Transverse colon (tissue), 4 donors: ENCODE measurements around the gene TMPRSS9. TPM values are rescaled to one million over a fixed set of nuclear protein-coding genes. Genes with fewer than 3 reads are reported as not detected.

Experiments
- DNase-seq: peaks from one replicate; pipeline ENCODE4 v3.0.0-alpha.2; 2019
- H3K27ac ChIP-seq, 4 donors: fragments of 200-600 bp; sonication (generic); 2 replicates each; pipeline ENCODE4 v1.5.1; 2016 to 2018; ENCODE audit warnings: inconsistent platforms in 4 of 4
- H3K27me3 ChIP-seq: fragments of 200-600 bp; sonication (generic); 2 replicates; pipeline ENCODE4 v1.5.1; 2017; ENCODE audit warnings: inconsistent platforms
- H3K36me3 ChIP-seq, 4 donors: fragments of 200-600 bp; sonication (generic); 2 replicates each; pipeline ENCODE4 v1.5.1; 2017 to 2019; ENCODE audit warnings: inconsistent platforms in 4 of 4
- H3K4me1 ChIP-seq, 4 donors: fragments of 200-600 bp; sonication (generic); 2 replicates each; pipeline ENCODE4 v1.5.1; 2017 to 2020; ENCODE audit warnings: inconsistent platforms in 4 of 4
- H3K4me3 ChIP-seq, 4 donors: fragments of 200-600 bp; sonication (generic); 1 replicate in 1 of 4; 2 replicates in 3 of 4; pipeline versions ENCODE4 v1.5.1 to v1.6.1; 2017 to 2019; ENCODE audit warnings: inconsistent platforms in 4 of 4
- H3K9me3 ChIP-seq, 2 donors: fragments of 200-600 bp; sonication (generic); 2 replicates each; pipeline ENCODE4 v1.5.1; 2017 to 2019; ENCODE audit warnings: inconsistent platforms in 2 of 2
- EP300 ChIP-seq: sonication (generic); formaldehyde crosslinking; IDR thresholded peaks from one replicate; pipeline ENCODE4 v1.6.1; 2017; ENCODE audit warnings: antibody characterized with exemption, low read depth
- POLR2A ChIP-seq: fragments of 450-650 bp; IDR thresholded peaks from one replicate; pipeline ENCODE4 v1.6.1; 2016; ENCODE audit warnings: antibody characterized with exemption, mild to moderate bottlenecking, moderate library complexity
- POLR2AphosphoS5 ChIP-seq, 3 donors: sonication (generic); formaldehyde crosslinking; IDR thresholded peaks; one replicate each; pipeline ENCODE4 v1.6.1; 2016; ENCODE audit warnings: antibody characterized with exemption in 3 of 3
- WGBS, 2 donors: methylation state at CpG; one replicate each; pipeline ENCODE4 v1.1.5; 2018; ENCODE audit warnings: low coverage in 1 of 2; 5-methylcytosine and 5-hydroxymethylcytosine counted together
- in situ Hi-C, 4 donors: fragments of 200-750 bp; cut with MboI; loops; one replicate each; pipeline versions ENCODE4 v1.15.0 to v1.15.1; 2017; ENCODE audit warnings: low sequenced_read_pairs in 3 of 4, low pct_ligation_motif_present in 1 of 4, low pct_unique_long_range_greater_than_20kb in 1 of 4
- intact Hi-C: fragments of 100-400 bp; cut with DNase I; formaldehyde crosslinking; loops from one replicate; pipeline ENCODE4 v1.15.1; 2023; ENCODE audit warnings: low total_unique reads
- total RNA-seq, 4 donors: library from RNA; depleted of rRNA; stranded (reverse); fragments of >200 nt; gene quantifications; one replicate each; pipeline ENCODE4 v1.1.0, GENCODE V29; 2016
- TF ChIP-seq, protein P1 (sequence below), 5 experiments: fragments of 200-600 bp in 3 of 5; fragments of 450-650 bp in 2 of 5; sonication (generic) in 3 of 5; IDR thresholded peaks; 1 replicate in 2 of 5; 2 replicates in 3 of 5; pipeline ENCODE4 v1.5.1; 2016 to 2017; ENCODE audit warnings: antibody characterized with exemption in 5 of 5, inconsistent platforms in 3 of 5, mild to moderate bottlenecking in 2 of 5, moderate library complexity in 1 of 5

Gene TMPRSS9
- total RNA-seq, 4 donors from 2014 or later = 0.27 TPM; not detected in 3

DNA sequence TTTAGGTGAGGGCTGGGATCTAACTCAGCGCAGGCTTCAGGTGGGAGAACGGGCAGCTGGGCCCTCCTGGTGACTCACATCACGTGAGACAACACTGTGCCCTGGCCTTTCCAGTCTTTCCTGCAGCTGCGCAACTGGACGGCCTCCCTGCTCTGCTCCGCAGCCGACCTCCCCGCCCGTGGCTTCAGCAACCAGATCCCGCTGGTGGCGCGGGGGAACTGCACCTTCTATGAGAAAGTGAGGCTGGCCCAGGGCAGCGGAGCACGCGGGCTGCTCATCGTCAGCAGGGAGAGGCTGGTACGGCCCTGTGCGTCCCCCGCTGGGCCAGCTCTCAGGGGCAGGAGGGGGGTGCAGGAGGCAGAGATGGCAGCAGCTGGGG, 22.7 kb upstream of the TMPRSS9 start:
- Histone ChIP-seq H3K27me3 (no peaks in the 10 kb centered on the region), H3K36me3 (peaks cover 0 to 5% (median 0%) of the 10 kb centered on the region in 4 donors), H3K27ac (no peak overlapping the region), H3K4me3 (no peak overlapping the region), H3K9me3 (no peaks in the 10 kb centered on the region), H3K4me1 (peaks cover 15 to 28% (median 19%) of the 10 kb centered on the region in 4 donors)
- no peak for TF ChIP-seq EP300
- no peak for TF ChIP-seq POLR2A
- TF ChIP-seq, protein P1, sequence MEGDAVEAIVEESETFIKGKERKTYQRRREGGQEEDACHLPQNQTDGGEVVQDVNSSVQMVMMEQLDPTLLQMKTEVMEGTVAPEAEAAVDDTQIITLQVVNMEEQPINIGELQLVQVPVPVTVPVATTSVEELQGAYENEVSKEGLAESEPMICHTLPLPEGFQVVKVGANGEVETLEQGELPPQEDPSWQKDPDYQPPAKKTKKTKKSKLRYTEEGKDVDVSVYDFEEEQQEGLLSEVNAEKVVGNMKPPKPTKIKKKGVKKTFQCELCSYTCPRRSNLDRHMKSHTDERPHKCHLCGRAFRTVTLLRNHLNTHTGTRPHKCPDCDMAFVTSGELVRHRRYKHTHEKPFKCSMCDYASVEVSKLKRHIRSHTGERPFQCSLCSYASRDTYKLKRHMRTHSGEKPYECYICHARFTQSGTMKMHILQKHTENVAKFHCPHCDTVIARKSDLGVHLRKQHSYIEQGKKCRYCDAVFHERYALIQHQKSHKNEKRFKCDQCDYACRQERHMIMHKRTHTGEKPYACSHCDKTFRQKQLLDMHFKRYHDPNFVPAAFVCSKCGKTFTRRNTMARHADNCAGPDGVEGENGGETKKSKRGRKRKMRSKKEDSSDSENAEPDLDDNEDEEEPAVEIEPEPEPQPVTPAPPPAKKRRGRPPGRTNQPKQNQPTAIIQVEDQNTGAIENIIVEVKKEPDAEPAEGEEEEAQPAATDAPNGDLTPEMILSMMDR (IDR thresholded peaks at IDR 0.05) = peak in 1 of 5 experiments; percentile 10
- in situ Hi-C loops = no loop called here
- intact Hi-C loops = no loop called here
- DNase-seq = no peak
- WGBS, 2 donors = 84% methylated on average over 18 of the region's 19 CpGs; no CpG with 5 or more reads in 1 of the 2 donors

DNA sequence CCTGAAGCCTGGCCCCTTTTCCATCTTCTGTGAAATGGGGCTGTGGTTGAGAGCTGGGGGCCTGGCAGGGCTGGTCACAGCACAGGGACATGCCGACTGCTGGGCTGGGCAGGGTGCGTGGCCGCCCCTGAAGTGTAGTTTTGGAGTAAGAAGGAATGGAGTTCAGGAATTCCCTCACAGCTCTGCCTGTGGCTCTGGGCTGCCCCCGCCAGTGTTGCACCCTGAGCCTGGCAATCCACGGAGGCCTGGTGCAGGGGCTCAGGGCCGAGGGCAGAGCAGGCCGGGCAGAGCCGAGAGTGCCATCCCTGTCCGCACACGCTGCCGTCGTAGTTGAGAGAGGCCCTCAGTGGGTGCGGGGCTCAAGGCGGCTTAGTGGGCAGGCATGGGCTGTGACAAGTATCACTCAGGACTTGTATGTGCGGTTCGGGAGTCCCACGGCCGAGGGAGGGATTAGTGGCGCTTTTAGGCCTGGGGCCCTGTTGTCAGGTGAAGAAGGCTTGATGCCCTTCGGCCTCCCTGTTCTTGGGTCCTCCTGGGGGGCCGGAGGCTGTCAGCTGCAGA, 21.9 kb upstream of the TMPRSS9 start:
- Histone ChIP-seq H3K27me3 (no peaks in the 10 kb centered on the region), H3K4me1 (peaks cover 11 to 21% (median 13%) of the 10 kb centered on the region in 4 donors), H3K27ac (no peak overlapping the region), H3K9me3 (no peaks in the 10 kb centered on the region), H3K36me3 (peaks cover 0 to 5% (median 0%) of the 10 kb centered on the region in 4 donors), H3K4me3 (no peak overlapping the region)
- TF ChIP-seq EP300 (no peak), POLR2A (no peak), POLR2AphosphoS5 (IDR thresholded peaks at IDR 0.05) (no peak)
- TF ChIP-seq, protein P1 (IDR thresholded peaks at IDR 0.05) = no peak
- in situ Hi-C loops (no loop called here), intact Hi-C loops (no loop called here)
- 89% methylated on average over 14 of the region's 21 CpGs; no CpG with 5 or more reads in 1 of the 2 donors for WGBS, 2 donors
- DNase-seq = no peak

DNA sequence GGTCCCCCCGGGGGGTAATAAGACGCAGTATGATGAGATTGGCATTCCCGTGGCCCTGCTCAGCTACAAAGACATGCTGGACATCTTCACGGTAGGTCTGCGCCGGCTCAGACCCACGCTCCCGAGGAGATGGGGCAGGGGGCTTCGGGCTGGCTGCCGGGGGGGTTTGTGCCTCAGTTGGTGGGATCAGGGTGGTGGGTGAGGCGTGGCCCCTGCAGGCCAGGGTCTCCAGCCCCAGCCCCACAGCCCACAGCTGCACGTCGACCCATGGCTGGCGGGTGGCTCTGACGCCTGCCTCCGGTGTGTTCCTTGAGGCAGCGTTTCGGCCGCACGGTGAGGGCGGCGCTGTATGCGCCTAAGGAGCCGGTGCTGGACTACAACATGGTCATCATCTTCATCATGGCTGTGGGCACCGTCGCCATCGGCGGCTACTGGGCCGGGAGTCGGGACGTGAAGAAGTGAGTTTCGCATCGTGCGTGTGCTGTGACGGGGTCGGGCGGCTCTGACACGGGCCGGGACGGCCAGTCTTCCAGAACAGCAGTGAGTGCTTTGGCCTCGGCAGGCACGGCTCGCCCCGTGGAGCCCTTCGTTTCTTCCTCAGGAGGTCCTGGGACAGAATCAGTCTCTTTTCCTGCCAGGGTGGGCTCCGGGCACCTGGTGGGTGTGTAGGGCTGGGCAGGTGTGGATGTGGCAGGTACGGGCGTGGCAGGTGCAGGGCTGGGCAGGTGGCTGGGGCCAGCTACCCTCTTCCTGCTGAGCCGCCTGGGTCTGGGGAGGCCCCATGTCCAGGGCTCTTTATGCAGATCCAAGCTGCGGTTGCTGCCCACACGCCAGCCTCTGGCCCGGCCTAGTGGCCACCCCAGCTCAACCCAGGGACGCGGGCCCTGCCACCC, 21.1 kb upstream of the TMPRSS9 start:
- Histone ChIP-seq H3K27ac (no peak overlapping the region), H3K27me3 (no peaks in the 10 kb centered on the region), H3K9me3 (no peaks in the 10 kb centered on the region), H3K4me1 (peaks cover 2 to 12% (median 4%) of the 10 kb centered on the region in 4 donors), H3K36me3 (peaks cover 0 to 5% (median 0%) of the 10 kb centered on the region in 4 donors), H3K4me3 (no peak overlapping the region)
- WGBS, 2 donors = 85% methylated on average over 35 of the region's 54 CpGs; no CpG with 5 or more reads in 1 of the 2 donors
- intact Hi-C loops = no loop called here
- no peak for TF ChIP-seq EP300
- TF ChIP-seq POLR2A = no peak
- TF ChIP-seq, protein P1 (IDR thresholded peaks at IDR 0.05) = no peak
- TF ChIP-seq POLR2AphosphoS5 (IDR thresholded peaks at IDR 0.05) = no peak
- in situ Hi-C loops = no loop called here
- DNase-seq = no peak

DNA sequence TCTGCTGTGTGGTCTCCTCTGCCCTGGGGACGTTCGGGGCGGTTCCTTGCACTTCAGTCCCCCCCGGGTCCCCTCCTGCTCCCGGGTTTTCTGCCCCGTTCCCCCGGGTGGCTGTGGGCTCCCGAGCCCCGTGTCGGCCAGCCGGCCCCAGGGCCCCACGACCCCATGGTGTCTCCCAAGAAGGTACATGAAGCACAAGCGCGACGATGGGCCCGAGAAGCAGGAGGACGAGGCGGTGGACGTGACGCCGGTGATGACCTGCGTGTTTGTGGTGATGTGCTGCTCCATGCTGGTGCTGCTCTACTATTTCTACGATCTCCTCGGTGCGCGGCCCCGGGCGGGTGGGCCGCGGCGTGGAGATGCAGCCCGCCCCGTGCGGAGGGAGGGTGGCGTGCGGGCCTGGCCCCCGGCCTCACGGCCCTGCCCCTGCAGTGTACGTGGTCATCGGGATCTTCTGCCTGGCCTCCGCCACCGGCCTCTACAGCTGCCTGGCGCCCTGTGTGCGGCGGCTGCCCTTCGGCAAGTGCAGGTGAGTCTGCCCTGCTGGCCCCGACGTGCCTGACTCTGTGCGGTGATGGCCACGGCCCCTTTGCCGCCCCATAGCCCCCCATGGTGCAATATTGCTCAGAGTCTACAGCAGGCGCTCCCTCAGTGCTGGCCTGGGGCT, 20.3 kb upstream of the TMPRSS9 start:
- Histone ChIP-seq H3K4me3 (no peak overlapping the region), H3K27ac (no peak overlapping the region), H3K27me3 (no peaks in the 10 kb centered on the region), H3K9me3 (no peaks in the 10 kb centered on the region), H3K4me1 (peaks cover 0 to 5% (median 0%) of the 10 kb centered on the region in 4 donors), H3K36me3 (peaks cover 0 to 5% (median 0%) of the 10 kb centered on the region in 4 donors)
- intact Hi-C loops = no loop called here
- no peak for TF ChIP-seq POLR2A
- no peak for TF ChIP-seq EP300
- TF ChIP-seq, protein P1 (IDR thresholded peaks at IDR 0.05) = no peak
- TF ChIP-seq POLR2AphosphoS5 (IDR thresholded peaks at IDR 0.05) = no peak
- in situ Hi-C loops = no loop called here
- no peak for DNase-seq
- 94% methylated on average over 37 of the region's 52 CpGs; no CpG with 5 or more reads in 1 of the 2 donors for WGBS, 2 donors
